SJSA1 (cell line): ENCODE measurements around the gene TERC. TPM values are rescaled to one million over a fixed set of nuclear protein-coding genes. Genes with fewer than 3 reads are reported as not detected.

Experiments
- DNase-seq, 2 experiments: peaks; one replicate each; pipeline ENCODE4 v3.0.0-alpha.2; 2015 to 2020; ENCODE audit warnings: low spot score in 2 of 2, low read depth in 1 of 2
- H3K27ac ChIP-seq: fragments of 250-450 bp; sonication (Bioruptor Pico); 2 replicates; pipeline ENCODE4 v1.5.1; 2020; ENCODE audit warnings: mild to moderate bottlenecking, moderate library complexity
- H3K27me3 ChIP-seq: fragments of 250-450 bp; sonication (Bioruptor Pico); replicated peaks from 2 replicates; pipeline ENCODE4 v1.5.1; 2020; ENCODE audit warnings: mild to moderate bottlenecking, moderate library complexity
- H3K36me3 ChIP-seq: fragments of 250-450 bp; sonication (Bioruptor Pico); 2 replicates; pipeline ENCODE4 v1.5.1; 2020; ENCODE audit warnings: mild to moderate bottlenecking
- H3K4me1 ChIP-seq: fragments of 250-450 bp; sonication (Bioruptor Pico); replicated peaks from 2 replicates; pipeline ENCODE4 v1.6.1; 2021; ENCODE audit warnings: mild to moderate bottlenecking
- H3K4me3 ChIP-seq: fragments of 250-450 bp; sonication (Bioruptor Pico); 2 replicates; pipeline ENCODE4 v1.5.1; 2020; ENCODE audit warnings: mild to moderate bottlenecking
- H3K9me3 ChIP-seq: fragments of 250-450 bp; sonication (Bioruptor Pico); replicated peaks from 2 replicates; pipeline ENCODE4 v1.5.1; 2020; ENCODE audit warnings: mild to moderate bottlenecking
- total RNA-seq: library from RNA; depleted of rRNA; stranded (reverse); fragments of >200 nt; shearing (Covaris generic); gene quantifications from 2 replicates; pipeline ENCODE4 v1.2.3, GENCODE V29; 2014; rRNA removed

Gene TERC
- total RNA-seq, result 50.9 and 61.5 TPM in 2 replicates

GRCh38 chr3:169764882-169765612, at the start of gene TERC:
TSS of gene TERC (minus strand) at chr3:169765060.
- H3K4me1 ChIP-seq, result no peaks in the 10 kb centered on the region
- H3K4me3 ChIP-seq, result peak within 1 kb of the TSS; percentile 61
- peak; percentile 66 to 85 for DNase-seq
- no peaks in the 10 kb centered on the region for H3K36me3 ChIP-seq
- peak within 1 kb of the TSS; percentile 80 for H3K27ac ChIP-seq
- H3K27me3 ChIP-seq, result no peaks in the 10 kb centered on the region
- H3K9me3 ChIP-seq, result peaks cover 7% of the 10 kb centered on the region

GRCh38 chr3:169813757-169814517, 49.1 kb upstream of the TERC start:
- DNase-seq, result no peak
- H3K4me1 ChIP-seq, result peaks cover 7% of the 10 kb centered on the region; the same call in 1 of the 2 replicates
- no peak overlapping the region for H3K4me3 ChIP-seq
- H3K36me3 ChIP-seq, result no peaks in the 10 kb centered on the region
- no peak overlapping the region for H3K27ac ChIP-seq
- peaks cover 5% of the 10 kb centered on the region; the same call in 1 of the 2 replicates for H3K9me3 ChIP-seq
- H3K27me3 ChIP-seq, result peaks cover 8% of the 10 kb centered on the region; the same call in 1 of the 2 replicates

- Histone ChIP-seq H3K36me3 (no peaks in the 10 kb centered on the region), H3K4me1 (peaks cover 7% of the 10 kb centered on the region; the same call in 1 of the 2 replicates), H3K9me3 (peaks cover 5% of the 10 kb centered on the region; the same call in 1 of the 2 replicates), H3K27me3 (peaks cover 5% of the 10 kb centered on the region; the same call in 1 of the 2 replicates), H3K27ac (no peak overlapping the region), H3K4me3 (no peak overlapping the region)
- no peak for DNase-seq
Measured at GRCh38 chr3:169813278-169813677, 48.4 kb upstream of the TERC start.

- Histone ChIP-seq H3K36me3 (no peaks in the 10 kb centered on the region), H3K4me1 (peaks cover 7% of the 10 kb centered on the region; the same call in 1 of the 2 replicates), H3K27me3 (peaks cover 5% of the 10 kb centered on the region; the same call in 1 of the 2 replicates), H3K4me3 (peak within 1 kb of the TSS; percentile 21), H3K27ac (no peak within 1 kb of the TSS), H3K9me3 (peaks cover 5% of the 10 kb centered on the region; the same call in 1 of the 2 replicates)
- peak; percentile 9 to 45 for DNase-seq
Measured at GRCh38 chr3:169812332-169813235, 47.7 kb upstream of the TERC start, which contains the start of the genes LRRC34 and LRRIQ4. TSS of gene LRRC34 (minus strand) at chr3:169812904. CDS start at chr3:169812548, 356 bp downstream. TSS of gene LRRIQ4 (plus strand) at chr3:169812870. CDS start at chr3:169821922, 9,052 bp downstream.

GRCh38 chr3:169811631-169812331, 46.9 kb upstream of the TERC start:
- Histone ChIP-seq H3K9me3 (peaks cover 5% of the 10 kb centered on the region; the same call in 1 of the 2 replicates), H3K4me1 (peaks cover 7% of the 10 kb centered on the region; the same call in 1 of the 2 replicates), H3K36me3 (no peaks in the 10 kb centered on the region), H3K27ac (no peak overlapping the region), H3K4me3 (peak overlapping the region; percentile 21), H3K27me3 (peaks cover 5% of the 10 kb centered on the region; the same call in 1 of the 2 replicates)
- no peak for DNase-seq

GRCh38 chr3:169809230-169809795, 44.5 kb upstream of the TERC start:
- Histone ChIP-seq H3K4me3 (no peak overlapping the region), H3K36me3 (no peaks in the 10 kb centered on the region), H3K27ac (no peak overlapping the region), H3K27me3 (peaks cover 5% of the 10 kb centered on the region; the same call in 1 of the 2 replicates), H3K4me1 (peaks cover 7% of the 10 kb centered on the region; the same call in 1 of the 2 replicates), H3K9me3 (no peaks in the 10 kb centered on the region)
- DNase-seq, result no peak

- no peak for DNase-seq
- H3K4me1 ChIP-seq, result no peaks in the 10 kb centered on the region
- H3K27me3 ChIP-seq, result no peaks in the 10 kb centered on the region
- H3K9me3 ChIP-seq, result no peaks in the 10 kb centered on the region
- no peak overlapping the region for H3K27ac ChIP-seq
- no peak overlapping the region for H3K4me3 ChIP-seq
- H3K36me3 ChIP-seq, result no peaks in the 10 kb centered on the region
Measured at GRCh38 chr3:169804681-169805080, 39.8 kb upstream of the TERC start.

- no peaks in the 10 kb centered on the region for H3K27me3 ChIP-seq
- H3K9me3 ChIP-seq, result no peaks in the 10 kb centered on the region
- H3K4me1 ChIP-seq, result no peaks in the 10 kb centered on the region
- no peak for DNase-seq
- H3K4me3 ChIP-seq, result no peak overlapping the region
- peaks cover 5% of the 10 kb centered on the region for H3K36me3 ChIP-seq
- H3K27ac ChIP-seq, result no peak overlapping the region
Measured at GRCh38 chr3:169792359-169792758, 27.5 kb upstream of the TERC start.

- Histone ChIP-seq H3K27me3 (no peaks in the 10 kb centered on the region), H3K9me3 (no peaks in the 10 kb centered on the region), H3K4me3 (no peak overlapping the region), H3K27ac (no peak overlapping the region), H3K4me1 (no peaks in the 10 kb centered on the region), H3K36me3 (peaks cover 20% of the 10 kb centered on the region)
- DNase-seq, result no peak
Measured at GRCh38 chr3:169790687-169791429, 26.0 kb upstream of the TERC start.

GRCh38 chr3:169790219-169790618, 25.4 kb upstream of the TERC start:
- DNase-seq, result no peak
- Histone ChIP-seq H3K9me3 (no peaks in the 10 kb centered on the region), H3K27me3 (no peaks in the 10 kb centered on the region), H3K4me1 (no peaks in the 10 kb centered on the region), H3K4me3 (no peak overlapping the region), H3K27ac (no peak overlapping the region), H3K36me3 (peaks cover 27% of the 10 kb centered on the region)

- Histone ChIP-seq H3K27me3 (no peaks in the 10 kb centered on the region), H3K4me3 (no peak overlapping the region), H3K4me1 (no peaks in the 10 kb centered on the region), H3K9me3 (no peaks in the 10 kb centered on the region), H3K27ac (no peak overlapping the region), H3K36me3 (peaks cover 46% of the 10 kb centered on the region)
- DNase-seq, result no peak
Measured at GRCh38 chr3:169787791-169788190, 22.9 kb upstream of the TERC start.

GRCh38 chr3:169787120-169787519, 22.3 kb upstream of the TERC start:
- no peak overlapping the region for H3K4me3 ChIP-seq
- peaks cover 53% of the 10 kb centered on the region for H3K36me3 ChIP-seq
- H3K4me1 ChIP-seq, result no peaks in the 10 kb centered on the region

More at GRCh38 chr3:169787120-169787519, 22.3 kb upstream of the TERC start:
- H3K27me3 ChIP-seq, result no peaks in the 10 kb centered on the region
- H3K27ac ChIP-seq, result no peak overlapping the region
- no peak for DNase-seq
- H3K9me3 ChIP-seq, result no peaks in the 10 kb centered on the region
